K562 (cell line): ENCODE results near the gene PI16. TPM values are rescaled to one million over a fixed set of nuclear protein-coding genes. Genes with fewer than 3 reads are reported as not detected.

Source experiments
- ATAC-seq: fragments of 200-7000 bp; cut with Tn5 transposase; 3 replicates; pipeline ENCODE4 v1.9.1; 2020; ENCODE audit warnings: moderate library complexity
- BruUV-seq: library from RNA; stranded (reverse); fragments of 400-500 nt; replicated peaks from 2 replicates; lab custom pipeline; 2021; lab: Mats Ljungman, UMichigan
- CTCF ChIA-PET: fragments of 300-600 bp; formaldehyde crosslinking; extraction: SDS; loops from one replicate; lab custom pipeline; 2021; ENCODE audit warnings: low intra/inter-chr PET ratio; lab: Yijun Ruan, JAX
- POLR2A ChIA-PET: fragments of 300-600, 350-650 bp; sonication (Branson Sonifier 250); formaldehyde crosslinking; extraction: SDS; loops from one replicate; lab custom pipeline; 2021; ENCODE audit warnings: antibody characterized with exemption, inconsistent platforms; lab: Yijun Ruan, JAX
- DNase-seq, 4 experiments: peaks; one replicate each; pipeline versions ENCODE4 v3.0.0 to v3.0.0-alpha.2; 2011 to 2018; ENCODE audit warnings: low spot score in 3 of 4, mixed read lengths in 3 of 4; ENCODE audit errors: extremely low read depth in 1 of 4
- FAIRE-seq: peaks from 2 replicates; lab custom pipeline; 2011; peaks lifted over from hg19 to GRCh38; lab: Jason Lieb, UNC
- H2AFZ ChIP-seq: 2 replicates; pipeline ENCODE4 v1.6.0; 2011; ENCODE audit warnings: low read depth, low read length, control low read depth, inconsistent platforms
- H3K27ac ChIP-seq: fragments of 200-600 bp; 3 replicates; pipeline ENCODE4 v1.8.0; 2011; ENCODE audit warnings: low read depth, mild to moderate bottlenecking, control low read depth, inconsistent platforms, low read length, moderate library complexity, mixed read lengths; ENCODE audit errors: extremely low read depth
- H3K27me3 ChIP-seq, 2 experiments: fragments of 300-600 bp in 1 of 2; 2 replicates in 1 of 2; 3 replicates in 1 of 2; pipeline versions ENCODE4 v1.6.0 to v1.8.0; 2011; ENCODE audit warnings: inconsistent platforms in 2 of 2, low read length in 2 of 2, mild to moderate bottlenecking in 1 of 2, mixed read lengths in 1 of 2, moderate library complexity in 1 of 2; ENCODE audit not compliant: control insufficient read depth in 2 of 2, insufficient read depth in 2 of 2
- H3K36me3 ChIP-seq: fragments of 300-600 bp; 3 replicates; pipeline ENCODE4 v1.8.0; 2011; ENCODE audit warnings: mild to moderate bottlenecking, low read length, inconsistent platforms; ENCODE audit not compliant: control insufficient read depth, insufficient read depth
- H3K4me1 ChIP-seq, 2 experiments: fragments of 200-600 bp in 1 of 2; replicated peaks in 1 of 2; 2 replicates in 1 of 2; 3 replicates in 1 of 2; pipeline versions ENCODE4 v1.5.1 to v1.8.0; 2011; ENCODE audit warnings: inconsistent platforms in 2 of 2, low read length in 2 of 2, mild to moderate bottlenecking in 1 of 2, mixed read lengths in 1 of 2, moderate library complexity in 1 of 2; ENCODE audit not compliant: control insufficient read depth in 2 of 2, insufficient read depth in 2 of 2
- H3K4me2 ChIP-seq: 2 replicates; pipeline ENCODE4 v1.6.1; 2011; ENCODE audit warnings: low read length, control low read depth, inconsistent platforms, mixed read lengths; ENCODE audit not compliant: insufficient read depth
- H3K4me3 ChIP-seq: fragments of 200-600 bp; sonication (generic), shearing (Covaris generic); 2 replicates; pipeline ENCODE4 v1.5.1; 2016; ENCODE audit warnings: control low read depth, inconsistent platforms
- H3K79me2 ChIP-seq: fragments of 200-600 bp; 3 replicates; pipeline ENCODE4 v1.8.0; 2011; ENCODE audit warnings: low read length, inconsistent platforms; ENCODE audit not compliant: control insufficient read depth, insufficient read depth
- H3K9ac ChIP-seq, 2 experiments: 2 replicates each; pipeline versions ENCODE4 v1.6.0 to v1.6.1; 2011; ENCODE audit warnings: low read depth in 2 of 2, low read length in 2 of 2, control low read depth in 1 of 2, inconsistent platforms in 1 of 2, mild to moderate bottlenecking in 1 of 2, mixed read lengths in 1 of 2; ENCODE audit not compliant: insufficient read depth in 1 of 2
- H3K9me1 ChIP-seq: one replicate; pipeline ENCODE4 v1.6.0; 2011; ENCODE audit warnings: inconsistent platforms, mild to moderate bottlenecking, low read length, moderate library complexity; ENCODE audit not compliant: control insufficient read depth, insufficient read depth
- H3K9me3 ChIP-seq: replicated peaks from 2 replicates; pipeline ENCODE4 v1.5.1; 2011; ENCODE audit warnings: low read depth, low read length, inconsistent platforms; ENCODE audit not compliant: control insufficient read depth, insufficient read depth
- H4K20me1 ChIP-seq: replicated peaks from 2 replicates; pipeline ENCODE4 v1.6.1; 2011; ENCODE audit warnings: low read length, inconsistent platforms, mixed read lengths; ENCODE audit not compliant: control insufficient read depth, insufficient read depth
- ILF3 ChIP-seq: fragments of 450-650 bp; IDR thresholded peaks from 2 replicates; pipeline ENCODE4 v1.6.1; 2018; ENCODE audit warnings: antibody characterized with exemption, mild to moderate bottlenecking, moderate library complexity, borderline replicate concordance
- POLR2G ChIP-seq: fragments of 200-400 bp; formaldehyde crosslinking; IDR thresholded peaks from 2 replicates; pipeline ENCODE4 v1.6.1; 2017; ENCODE audit warnings: low read depth, mild to moderate bottlenecking, antibody characterized with exemption, low read length, moderate library complexity
- ZNF764 ChIP-seq: fragments of 250-450 bp; sonication (Bioruptor Pico); IDR thresholded peaks from 2 replicates; pipeline ENCODE4 v1.4.0; 2020; ENCODE audit warnings: low read depth, mild to moderate bottlenecking, moderate library complexity
- WGBS: fragments of 100-300 bp; shearing (Covaris generic); methylation state at CpG from one replicate; pipeline ENCODE4 v1.1.6; 2016; ENCODE audit warnings: low coverage, mixed read lengths; ENCODE audit not compliant: insufficient coverage; ENCODE audit errors: missing lambda C conversion rate; 5-methylcytosine and 5-hydroxymethylcytosine counted together
- in situ Hi-C: fragments of 300-500 bp; cut with MboI; formaldehyde crosslinking; loops from 4 replicates; pipeline ENCODE4 v1.15.0; 2018; ENCODE audit warnings: inconsistent platforms, mixed read lengths
- intact Hi-C: fragments of 100-400 bp; cut with micrococcal nuclease; formaldehyde crosslinking; loops from 2 replicates; pipeline ENCODE4 v1.14.2; 2022
- polyA plus RNA-seq, 8 experiments: library from polyadenylated mRNA; depleted of rRNA in 4 of 8; stranded (reverse) in 5 of 8; unstranded in 3 of 8; fragments of >200 nt; fragmentation: Nextera tagmentation in 2 of 8; fragmentation: Illumina TruSeq in 1 of 8; extraction: Ambion mirVana in 2 of 8; extraction: Trizol in 1 of 8; gene quantifications; 2 replicates each; pipeline versions ENCODE4 v1.2.1 to v1.2.3, GENCODE V29; 2011 to 2014; ENCODE audit warnings: inconsistent platforms in 1 of 8, missing spikeins in 1 of 8
- total RNA-seq, 7 experiments: library from RNA; depleted of rRNA in 6 of 7; stranded (reverse); fragments of >200 nt in 6 of 7; fragmentation: Illumina TruSeq in 2 of 7; extraction: Trizol in 2 of 7; gene quantifications; 2 replicates each; pipeline versions ENCODE4 v1.2.1 to v1.2.3, GENCODE V29; 2011 to 2021; ENCODE audit warnings: low replicate concordance in 1 of 7
- TF ChIP-seq, protein P1 (sequence below): fragments of 450-650 bp; IDR thresholded peaks from 2 replicates; pipeline ENCODE4 v1.6.1; 2017; ENCODE audit warnings: antibody characterized with exemption, mild to moderate bottlenecking
- TF ChIP-seq, protein P2 (sequence below): sonication (generic); formaldehyde crosslinking; IDR thresholded peaks from 2 replicates; pipeline ENCODE4 v1.8.0; 2022; ENCODE audit warnings: mild to moderate bottlenecking, missing genetic modification reagents, borderline replicate concordance

PI16 gene
- total and polyA plus RNA-seq, 9 of the 15 experiments (the other 6 are each of a cell fraction or from before 2014, with no cell fraction given): 0.06 to 0.18 TPM; not detected in 7

DNA sequence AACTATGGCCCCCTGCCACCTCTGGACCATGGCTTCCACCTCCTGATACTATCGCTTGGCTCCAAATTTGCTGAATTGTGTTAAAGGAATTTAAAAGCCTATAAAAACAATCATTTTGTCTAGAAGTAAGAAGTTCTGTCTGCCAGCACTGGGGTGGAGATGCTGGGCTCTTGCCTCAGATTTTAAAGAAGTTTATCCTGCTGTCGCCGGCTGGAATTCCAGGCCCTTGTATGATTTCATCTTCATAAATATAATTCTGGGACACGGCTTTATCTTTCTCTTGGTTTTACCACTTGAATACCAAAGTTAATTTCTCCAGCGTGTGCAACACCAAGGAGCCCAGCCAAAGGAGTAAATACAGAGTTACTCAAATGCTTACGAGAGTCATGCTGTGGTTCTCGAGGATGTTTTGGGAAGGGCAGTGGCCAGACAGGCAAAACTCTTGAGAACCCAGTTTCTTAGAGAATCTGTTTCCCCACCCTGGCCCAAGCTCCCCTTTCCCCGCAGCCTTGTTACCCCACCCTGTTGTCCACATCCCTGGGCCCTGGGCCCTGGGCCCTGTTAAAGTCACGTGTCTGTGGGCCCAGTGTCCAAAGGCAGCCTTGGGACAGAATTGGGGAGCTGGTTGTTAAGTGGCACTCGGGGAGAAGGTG, 36.9 kb upstream of the PI16 start:
- Histone ChIP-seq H3K79me2 (no peaks in the 10 kb centered on the region), H3K36me3 (peaks cover 91% of the 10 kb centered on the region), H3K4me1 (no peaks in the 10 kb centered on the region), H2AFZ (no peak overlapping the region), H3K9me3 (no peaks in the 10 kb centered on the region), H4K20me1 (no peaks in the 10 kb centered on the region), H3K27ac (no peak overlapping the region), H3K27me3 (no peaks in the 10 kb centered on the region), H3K4me2 (no peak overlapping the region), H3K9ac (no peak overlapping the region), H3K9me1 (no peaks in the 10 kb centered on the region), H3K4me3 (no peak overlapping the region)
- CTCF ChIA-PET: no interaction called here
- FAIRE-seq (no peak), ATAC-seq (no peak), DNase-seq (no peak)
- 93% methylated on average over 10 of the region's 10 CpGs for WGBS
- intact Hi-C loops: loop anchor here (10.0 kb wide), 1 partner anchor 97 kb away; no protein-coding TSS in a partner anchor
- BruUV-seq: no TSS peak
- in situ Hi-C loops: no loop called here
- TF ChIP-seq, protein P1, sequence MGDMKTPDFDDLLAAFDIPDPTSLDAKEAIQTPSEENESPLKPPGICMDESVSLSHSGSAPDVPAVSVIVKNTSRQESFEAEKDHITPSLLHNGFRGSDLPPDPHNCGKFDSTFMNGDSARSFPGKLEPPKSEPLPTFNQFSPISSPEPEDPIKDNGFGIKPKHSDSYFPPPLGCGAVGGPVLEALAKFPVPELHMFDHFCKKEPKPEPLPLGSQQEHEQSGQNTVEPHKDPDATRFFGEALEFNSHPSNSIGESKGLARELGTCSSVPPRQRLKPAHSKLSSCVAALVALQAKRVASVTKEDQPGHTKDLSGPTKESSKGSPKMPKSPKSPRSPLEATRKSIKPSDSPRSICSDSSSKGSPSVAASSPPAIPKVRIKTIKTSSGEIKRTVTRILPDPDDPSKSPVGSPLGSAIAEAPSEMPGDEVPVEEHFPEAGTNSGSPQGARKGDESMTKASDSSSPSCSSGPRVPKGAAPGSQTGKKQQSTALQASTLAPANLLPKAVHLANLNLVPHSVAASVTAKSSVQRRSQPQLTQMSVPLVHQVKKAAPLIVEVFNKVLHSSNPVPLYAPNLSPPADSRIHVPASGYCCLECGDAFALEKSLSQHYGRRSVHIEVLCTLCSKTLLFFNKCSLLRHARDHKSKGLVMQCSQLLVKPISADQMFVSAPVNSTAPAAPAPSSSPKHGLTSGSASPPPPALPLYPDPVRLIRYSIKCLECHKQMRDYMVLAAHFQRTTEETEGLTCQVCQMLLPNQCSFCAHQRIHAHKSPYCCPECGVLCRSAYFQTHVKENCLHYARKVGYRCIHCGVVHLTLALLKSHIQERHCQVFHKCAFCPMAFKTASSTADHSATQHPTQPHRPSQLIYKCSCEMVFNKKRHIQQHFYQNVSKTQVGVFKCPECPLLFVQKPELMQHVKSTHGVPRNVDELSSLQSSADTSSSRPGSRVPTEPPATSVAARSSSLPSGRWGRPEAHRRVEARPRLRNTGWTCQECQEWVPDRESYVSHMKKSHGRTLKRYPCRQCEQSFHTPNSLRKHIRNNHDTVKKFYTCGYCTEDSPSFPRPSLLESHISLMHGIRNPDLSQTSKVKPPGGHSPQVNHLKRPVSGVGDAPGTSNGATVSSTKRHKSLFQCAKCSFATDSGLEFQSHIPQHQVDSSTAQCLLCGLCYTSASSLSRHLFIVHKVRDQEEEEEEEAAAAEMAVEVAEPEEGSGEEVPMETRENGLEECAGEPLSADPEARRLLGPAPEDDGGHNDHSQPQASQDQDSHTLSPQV: no peak
- TF ChIP-seq, protein P2, sequence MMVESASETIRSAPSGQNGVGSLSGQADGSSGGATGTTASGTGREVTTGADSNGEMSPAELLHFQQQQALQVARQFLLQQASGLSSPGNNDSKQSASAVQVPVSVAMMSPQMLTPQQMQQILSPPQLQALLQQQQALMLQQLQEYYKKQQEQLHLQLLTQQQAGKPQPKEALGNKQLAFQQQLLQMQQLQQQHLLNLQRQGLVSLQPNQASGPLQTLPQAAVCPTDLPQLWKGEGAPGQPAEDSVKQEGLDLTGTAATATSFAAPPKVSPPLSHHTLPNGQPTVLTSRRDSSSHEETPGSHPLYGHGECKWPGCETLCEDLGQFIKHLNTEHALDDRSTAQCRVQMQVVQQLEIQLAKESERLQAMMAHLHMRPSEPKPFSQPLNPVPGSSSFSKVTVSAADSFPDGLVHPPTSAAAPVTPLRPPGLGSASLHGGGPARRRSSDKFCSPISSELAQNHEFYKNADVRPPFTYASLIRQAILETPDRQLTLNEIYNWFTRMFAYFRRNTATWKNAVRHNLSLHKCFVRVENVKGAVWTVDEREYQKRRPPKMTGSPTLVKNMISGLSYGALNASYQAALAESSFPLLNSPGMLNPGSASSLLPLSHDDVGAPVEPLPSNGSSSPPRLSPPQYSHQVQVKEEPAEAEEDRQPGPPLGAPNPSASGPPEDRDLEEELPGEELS (CRISPR knock-in tag): 0 out of 2 replicates have a peak, but pooled peaks have one; percentile 30
- 0 out of 2 replicates have a peak, but pooled peaks have one; percentile 32 for TF ChIP-seq POLR2G
- no peak for TF ChIP-seq ILF3
- TF ChIP-seq ZNF764: no peak
- POLR2A ChIA-PET: interaction anchor here (0.7 to 2.0 kb wide), 2 partner anchors 10 to 12 kb away, joined by 3 to 8 read pairs; no protein-coding TSS in a partner anchor
